Measurements from ENCODE around the gene TSPAN18.

The TSPAN18 gene

DNA sequence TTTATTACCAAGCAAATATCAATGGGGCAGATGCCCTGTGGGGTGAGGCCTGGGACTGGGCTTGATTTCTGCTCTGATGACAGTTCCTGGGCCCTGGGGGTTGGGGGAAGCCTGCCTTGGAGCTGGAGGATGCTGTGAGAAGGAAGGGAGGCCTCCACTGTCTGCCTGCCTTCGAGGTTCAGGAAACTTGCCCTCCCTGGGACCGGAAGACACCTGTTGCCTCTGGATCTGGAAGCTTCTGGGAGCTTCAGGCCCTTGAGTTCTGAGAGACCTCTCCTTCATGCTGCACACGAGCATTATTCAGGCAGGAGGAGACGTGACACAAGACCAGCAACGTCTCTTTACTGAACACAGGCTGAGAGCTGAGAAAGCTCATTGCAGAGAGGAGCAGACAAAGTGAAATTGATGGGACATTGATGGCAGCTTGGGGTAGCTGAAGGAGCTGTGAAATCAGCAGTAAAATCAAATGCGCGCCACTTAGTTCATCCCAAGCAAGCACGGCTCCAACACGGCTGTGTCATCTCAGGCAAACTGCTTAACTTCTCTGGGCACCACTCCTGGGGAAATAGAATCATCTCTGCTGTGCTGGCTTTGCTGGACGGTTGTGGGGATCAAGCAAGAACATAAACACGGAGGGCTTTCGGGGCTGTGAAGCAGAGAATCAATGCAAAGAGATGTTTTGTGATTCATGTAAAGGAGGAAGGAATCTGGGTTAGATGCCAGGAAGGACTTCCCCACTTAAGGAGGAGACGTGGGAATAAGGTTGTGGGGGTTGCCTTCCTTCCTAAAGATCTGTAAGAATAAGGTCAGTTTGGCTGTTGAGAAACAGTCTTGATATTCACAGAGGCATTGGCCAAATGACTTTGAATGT is 159.4 kb downstream of the TSPAN18 start:
- H3K4me3 ChIP-seq (ENCODE audit: low read length), result no peak overlapping the region
- DNase-seq (ENCODE audit: low read depth, low spot score), result no peak

DNA sequence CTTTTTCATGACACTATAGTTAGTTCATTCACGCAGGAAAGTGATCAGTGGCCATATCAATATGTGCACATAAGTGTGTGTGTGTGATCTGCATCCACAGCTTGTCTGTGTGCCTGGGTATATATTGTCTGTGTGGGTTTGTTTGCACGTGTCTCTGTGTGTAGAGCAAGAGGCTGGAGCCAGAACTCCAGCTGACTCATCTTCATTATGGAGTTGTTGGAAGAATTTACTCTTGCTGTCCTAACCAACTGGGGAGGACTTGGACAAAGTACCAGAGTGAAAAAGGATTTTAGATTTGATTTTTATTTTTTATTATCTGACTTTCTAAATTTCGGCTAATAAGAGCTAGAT is 160.0 kb downstream of the TSPAN18 start:
- DNase-seq (ENCODE audit: low read depth, low spot score), result no peak
- no peak overlapping the region for H3K4me3 ChIP-seq (ENCODE audit: low read length)

DNA sequence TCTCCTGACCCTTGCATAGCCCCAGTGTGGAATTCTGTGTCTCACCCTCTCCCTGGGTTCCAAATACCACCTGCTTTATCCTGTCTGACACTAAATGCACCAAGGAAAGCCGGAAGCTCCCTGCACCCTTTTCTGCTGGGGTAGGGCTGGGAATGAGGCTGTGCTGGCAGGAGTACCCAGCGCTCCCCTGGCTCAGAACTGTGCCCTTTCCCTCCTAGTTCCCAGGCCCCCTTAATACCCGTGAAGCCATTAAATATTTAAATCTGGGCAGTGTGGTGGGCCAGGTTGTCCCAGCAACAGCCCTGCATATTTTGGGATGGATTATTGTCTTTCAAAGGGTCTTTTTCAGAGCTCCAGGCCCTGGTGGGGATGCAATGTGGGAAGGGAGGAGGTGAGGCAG is 160.9 kb downstream of the TSPAN18 start:
- no peak for DNase-seq (ENCODE audit: low read depth, low spot score)
- no peak overlapping the region for H3K4me3 ChIP-seq (ENCODE audit: low read length)

DNA sequence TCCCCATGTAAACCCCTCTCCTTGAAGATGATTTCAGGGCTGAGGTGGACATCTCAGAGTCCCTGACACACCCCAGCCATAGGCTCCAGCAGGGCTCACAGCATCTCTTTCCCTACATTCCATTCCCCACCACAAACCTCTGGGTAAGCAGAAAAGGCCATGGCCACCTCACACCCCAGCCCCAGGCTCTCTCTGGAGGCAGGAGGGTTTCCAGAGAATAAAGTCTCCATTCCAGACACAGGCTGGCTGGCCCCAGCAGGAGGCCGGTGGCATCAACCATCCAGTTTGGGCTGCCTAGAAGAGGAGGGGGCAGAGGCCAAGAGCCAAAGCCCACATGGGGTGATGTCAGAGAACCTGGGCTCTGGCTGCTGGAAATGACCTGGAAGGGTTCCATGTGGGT is 162.5 kb downstream of the TSPAN18 start:
- no peak for DNase-seq (ENCODE audit: low read depth, low spot score)
- no peak overlapping the region for H3K4me3 ChIP-seq (ENCODE audit: low read length)

DNA sequence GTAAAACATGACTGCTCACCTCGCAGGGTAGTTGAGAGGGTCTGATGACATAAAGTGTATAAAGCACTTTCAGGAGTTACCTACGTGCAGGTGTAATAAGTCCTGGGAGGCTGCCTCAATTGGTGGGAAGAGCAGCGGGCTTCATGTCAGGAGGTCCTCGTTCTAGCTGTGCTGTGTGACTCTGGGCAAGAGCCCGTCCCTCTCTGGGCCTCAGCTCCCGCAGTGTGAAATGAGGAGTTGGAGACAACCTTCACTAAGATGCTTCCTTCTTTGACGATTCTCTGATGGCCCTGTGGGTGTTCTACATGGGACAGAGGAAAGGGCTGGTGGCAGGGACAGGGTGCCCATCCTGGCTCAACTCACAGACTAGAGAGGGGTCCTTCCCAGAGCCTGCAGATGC is 166.1 kb downstream of the TSPAN18 start:
- DNase-seq (ENCODE audit: low read depth, low spot score), result no peak
- H3K4me3 ChIP-seq (ENCODE audit: low read length), result no peak overlapping the region

DNA sequence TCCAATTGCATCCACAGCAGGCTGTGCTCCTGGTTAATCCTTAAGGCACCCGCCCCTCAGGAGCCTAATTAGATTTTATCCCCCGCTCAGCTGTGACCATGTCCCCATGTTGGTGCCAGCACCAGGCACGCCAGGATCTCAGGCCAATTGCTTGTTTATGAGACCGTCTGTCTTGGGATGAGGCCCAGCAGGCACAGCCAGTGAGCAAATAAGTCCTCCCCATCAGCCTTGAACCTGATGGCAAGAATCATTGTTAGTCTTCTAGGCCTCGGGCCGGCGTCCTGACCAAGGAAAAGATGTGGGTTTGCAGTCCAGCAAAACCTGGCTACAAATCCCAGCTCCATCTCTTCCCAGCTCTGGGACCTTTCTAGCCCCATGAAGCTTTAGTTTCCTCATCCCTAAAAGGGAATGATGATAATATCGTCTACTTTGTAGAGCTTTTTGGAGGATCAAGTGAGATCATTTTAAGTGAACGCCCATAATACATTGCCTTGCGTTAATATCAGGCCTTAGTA is 166.6 kb downstream of the TSPAN18 start:
- no peak overlapping the region for H3K4me3 ChIP-seq (ENCODE audit: low read length)
- no peak for DNase-seq (ENCODE audit: low read depth, low spot score)

DNA sequence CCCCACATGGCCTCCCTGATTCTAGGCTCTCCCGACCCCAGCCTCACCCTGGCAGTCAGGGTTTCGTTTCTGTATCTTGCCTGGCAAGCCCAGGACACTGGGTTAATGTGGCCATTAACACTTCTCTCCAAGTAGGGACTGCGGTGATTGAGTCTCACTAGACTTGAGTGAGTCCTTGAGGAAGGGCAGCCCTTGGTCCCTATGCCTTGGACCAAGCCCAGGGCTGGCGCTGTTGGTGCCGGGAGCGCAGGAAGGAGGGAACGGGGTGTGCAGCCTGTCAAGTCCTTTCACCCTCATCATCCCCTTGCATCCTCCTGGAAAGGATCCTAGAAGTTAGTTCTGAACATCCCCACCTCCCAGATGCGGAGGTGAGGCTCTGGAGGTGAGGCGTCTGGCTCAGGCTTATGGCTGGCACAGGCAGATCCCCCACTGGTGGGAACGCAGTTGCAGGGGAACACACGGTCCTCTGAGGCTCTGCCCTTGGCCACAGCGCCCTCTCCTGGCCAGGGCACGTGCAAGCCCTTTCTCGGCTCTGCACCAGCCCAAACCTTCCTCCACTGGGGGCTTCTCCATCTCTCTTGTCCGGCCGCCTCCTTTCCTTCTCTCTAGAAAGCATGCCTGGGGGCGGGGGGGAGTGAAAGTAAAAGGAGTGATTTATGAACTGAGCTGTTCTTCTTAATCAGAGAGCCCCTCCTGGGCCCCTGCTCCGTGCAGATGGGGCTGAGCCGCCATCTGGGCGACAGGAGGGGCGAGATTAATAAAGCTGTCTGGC is 167.3 kb downstream of the TSPAN18 start:
- DNase-seq (ENCODE audit: low read depth, low spot score), result peak; percentile 21
- H3K4me3 ChIP-seq (ENCODE audit: low read length), result no peak overlapping the region

DNA sequence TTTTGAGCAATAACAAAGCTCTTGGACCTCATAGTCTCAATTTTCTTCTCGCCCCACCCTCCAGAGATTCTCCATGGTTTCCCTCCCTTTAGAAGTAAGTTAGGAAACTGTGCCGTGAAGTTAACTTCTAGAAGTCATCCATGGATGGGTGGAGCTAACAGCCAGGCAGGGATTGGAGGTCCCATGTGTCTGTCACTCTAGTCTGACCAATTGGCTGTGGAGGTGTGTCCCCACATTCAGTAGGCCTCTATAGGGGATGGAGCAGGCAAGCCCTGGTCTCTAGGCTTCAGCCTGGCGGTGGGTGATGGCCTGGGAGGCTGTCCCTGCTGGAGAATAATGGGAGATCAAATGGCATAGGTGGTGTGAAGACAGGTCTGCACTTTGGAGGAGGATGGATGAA is 173.2 kb downstream of the TSPAN18 start:
- no peak overlapping the region for H3K4me3 ChIP-seq (ENCODE audit: low read length)
- peak; percentile 84 for DNase-seq (ENCODE audit: low read depth, low spot score)

DNA sequence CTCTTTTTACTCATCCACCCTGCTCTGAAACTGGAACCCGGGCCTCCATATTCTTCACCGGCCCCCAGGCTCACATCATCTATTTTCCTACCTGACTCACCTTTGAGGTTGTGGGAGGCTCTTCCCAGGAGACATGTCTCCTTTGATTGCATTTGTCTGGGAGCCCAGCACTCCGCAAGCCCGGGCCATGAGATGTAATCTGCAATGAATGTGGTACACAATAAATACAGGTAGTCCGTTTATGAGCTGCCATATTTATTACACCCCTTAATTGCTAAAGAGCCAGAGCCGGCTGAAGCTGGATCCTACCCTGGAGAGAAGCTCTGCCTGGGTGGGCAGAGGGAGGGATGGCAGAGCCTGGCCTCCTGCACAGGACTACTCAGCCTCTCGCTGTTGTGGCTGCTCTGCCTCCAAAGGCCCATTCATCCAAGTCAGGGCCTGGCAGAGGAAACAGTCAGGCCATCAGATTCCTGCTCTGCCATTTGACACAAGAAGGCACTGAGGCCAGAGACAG is 174.4 kb downstream of the TSPAN18 start:
- no peak for DNase-seq (ENCODE audit: low read depth, low spot score)
- no peak overlapping the region for H3K4me3 ChIP-seq (ENCODE audit: low read length)

DNA sequence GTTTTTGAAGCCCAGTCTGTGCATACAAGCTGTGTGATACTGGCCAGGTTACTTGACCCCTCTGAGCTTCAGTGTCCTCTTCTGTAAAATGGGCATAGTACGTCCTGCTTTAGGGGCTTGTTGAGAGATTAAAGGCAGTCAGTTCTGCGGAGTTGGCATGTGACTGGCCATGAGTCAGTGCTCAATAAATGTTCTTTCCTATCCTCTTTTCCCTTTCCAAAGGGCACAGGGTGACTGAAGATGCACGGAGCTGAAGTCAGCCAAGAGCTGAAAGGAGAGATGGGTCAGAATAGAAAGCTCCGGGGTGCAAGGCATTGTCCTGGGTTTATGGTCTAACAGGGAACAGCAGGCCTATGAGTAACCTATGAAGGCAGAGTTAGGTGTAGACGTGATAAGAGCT is 175.0 kb downstream of the TSPAN18 start:
- no peak for DNase-seq (ENCODE audit: low read depth, low spot score)

DNA sequence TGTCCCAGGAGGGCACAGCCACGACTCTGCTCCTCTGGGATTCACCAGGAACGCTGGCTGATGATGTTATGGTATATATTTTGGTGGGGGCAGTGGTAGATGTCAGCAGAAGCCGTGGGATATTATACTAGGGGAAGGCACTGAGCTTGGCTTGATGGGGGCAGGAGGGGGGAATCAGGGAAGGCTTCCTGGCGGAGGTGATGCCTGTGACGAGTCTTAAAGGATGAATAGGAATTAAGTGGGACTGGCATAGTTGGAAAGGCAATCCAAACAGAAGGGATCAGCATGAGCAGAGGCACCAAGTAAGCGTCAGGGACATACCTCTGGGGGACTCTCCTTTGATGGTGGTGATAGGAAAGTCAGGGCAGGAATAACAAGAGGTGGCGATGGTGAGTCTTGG is 176.3 kb downstream of the TSPAN18 start:
- DNase-seq (ENCODE audit: low read depth, low spot score), result no peak
- no peak overlapping the region for H3K4me3 ChIP-seq (ENCODE audit: low read length)

More for the DNA sequence above, 175.0 kb downstream of the TSPAN18 start:
- H3K4me3 ChIP-seq (ENCODE audit: low read length), result no peak overlapping the region

DNA sequence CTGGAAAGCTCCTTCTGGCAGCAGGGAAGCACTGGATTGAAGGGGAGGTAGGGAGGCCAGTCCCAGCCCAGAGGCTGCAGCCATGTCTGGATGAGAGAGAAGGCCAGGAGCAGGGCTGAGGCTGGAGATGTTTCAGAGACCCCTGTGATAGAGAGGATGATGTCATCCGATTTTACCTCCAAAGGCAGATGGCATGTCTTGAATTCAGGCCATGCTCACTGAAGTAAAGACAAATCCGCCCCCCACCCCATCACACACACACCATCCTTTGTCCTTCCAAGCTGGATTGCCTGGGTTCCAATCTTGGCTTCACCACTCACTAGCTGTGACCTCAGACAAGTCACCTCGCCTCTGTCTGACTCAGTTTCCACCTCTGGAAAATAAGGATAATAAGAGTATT is 176.8 kb downstream of the TSPAN18 start:
- H3K4me3 ChIP-seq (ENCODE audit: low read length), result no peak overlapping the region
- no peak for DNase-seq (ENCODE audit: low read depth, low spot score)

DNA sequence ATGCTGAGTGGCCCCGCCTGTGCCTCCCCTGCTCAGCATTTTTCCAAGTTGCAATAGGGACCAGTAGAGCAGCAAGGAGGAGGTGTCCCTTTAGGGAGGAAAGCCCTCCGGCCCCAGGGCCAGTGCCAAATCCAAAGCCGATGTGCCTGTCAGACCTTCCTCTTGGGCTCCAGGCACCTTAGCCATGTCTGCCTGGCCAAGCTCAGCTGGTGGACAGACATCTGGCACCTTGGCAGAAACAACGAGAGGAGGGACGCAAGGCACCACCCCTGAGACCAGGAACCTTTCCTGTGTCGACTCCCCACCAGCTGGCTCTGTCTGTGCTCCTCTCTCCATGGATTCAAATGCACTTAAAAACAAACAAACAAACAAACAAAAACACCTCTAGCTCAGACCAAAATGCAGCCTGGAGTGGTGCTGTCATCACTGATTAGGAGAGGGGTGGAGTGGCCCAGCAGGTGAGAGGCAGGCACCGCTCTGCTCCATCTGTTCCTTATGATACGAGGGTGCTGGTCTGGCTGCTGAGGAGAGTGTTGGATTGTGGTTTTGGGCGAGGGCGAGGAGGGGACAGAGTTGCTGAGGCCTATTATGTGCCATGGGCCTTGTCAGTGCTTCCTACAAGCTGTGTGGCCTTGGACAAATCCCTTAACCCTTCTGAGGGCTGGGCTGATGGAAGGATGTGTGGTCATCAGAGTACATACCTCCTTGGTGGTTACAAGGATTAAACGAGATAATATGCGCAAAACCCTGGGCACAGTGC is 177.7 kb downstream of the TSPAN18 start:
- no peak for DNase-seq (ENCODE audit: low read depth, low spot score)
- H3K4me3 ChIP-seq (ENCODE audit: low read length), result no peak overlapping the region

DNA sequence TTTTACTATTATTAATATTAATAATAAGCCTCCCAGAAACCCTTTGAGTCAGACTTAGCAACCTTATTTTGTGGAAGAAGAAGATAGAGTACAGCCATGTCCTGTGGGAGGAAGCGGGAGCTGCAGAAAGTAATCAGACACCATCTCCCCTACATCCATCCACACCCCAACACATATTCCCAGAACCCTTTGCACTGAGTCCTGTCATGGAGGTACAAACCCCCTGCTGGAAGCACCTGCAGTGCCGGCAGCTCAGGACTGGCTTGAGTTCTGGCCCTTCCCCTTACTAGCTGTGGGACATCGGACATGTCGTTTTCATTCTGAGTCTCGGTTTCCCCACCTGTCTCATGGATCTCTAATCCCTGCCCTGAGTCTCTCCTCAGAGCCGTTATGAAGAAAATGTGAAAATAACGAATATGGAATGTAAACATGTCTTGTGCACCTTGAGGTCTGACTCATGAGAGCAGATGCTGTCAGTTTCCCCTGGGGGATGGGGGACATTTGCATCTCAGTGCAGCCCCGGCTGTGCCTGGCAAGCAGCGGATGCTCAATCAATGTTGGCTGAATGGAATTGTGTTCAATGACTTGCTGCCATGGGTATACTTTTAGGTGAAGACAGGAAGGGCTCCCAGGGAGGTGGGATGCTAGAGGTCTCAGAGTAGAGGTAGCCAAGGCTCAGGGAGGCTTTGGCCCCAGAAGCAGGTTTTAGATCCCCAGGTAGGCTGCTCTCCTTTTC is 178.5 kb downstream of the TSPAN18 start:
- no peak for DNase-seq (ENCODE audit: low read depth, low spot score)

DNA sequence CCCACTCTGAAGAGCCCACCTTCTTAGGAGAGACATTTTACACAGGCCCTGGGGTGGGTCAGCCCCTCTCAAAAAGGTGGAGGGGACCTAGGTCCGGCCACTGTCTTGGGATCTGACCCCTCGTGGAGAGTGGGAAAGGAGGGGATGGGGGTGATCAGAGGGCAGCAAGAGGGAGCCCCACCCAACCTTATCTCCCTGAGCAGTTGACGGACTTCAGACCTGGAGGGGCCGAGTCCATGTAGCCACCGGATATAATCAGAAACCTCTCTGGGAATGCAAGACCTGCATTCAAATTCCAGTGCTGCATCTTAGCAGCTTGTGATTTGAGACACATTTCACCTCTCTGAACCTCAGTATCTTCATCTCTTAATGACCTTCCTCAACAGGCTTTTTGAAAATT is 179.9 kb downstream of the TSPAN18 start:
- DNase-seq (ENCODE audit: low read depth, low spot score), result no peak
- H3K4me3 ChIP-seq (ENCODE audit: low read length), result no peak overlapping the region

More for the DNA sequence above, 178.5 kb downstream of the TSPAN18 start:
- no peak overlapping the region for H3K4me3 ChIP-seq (ENCODE audit: low read length)

DNA sequence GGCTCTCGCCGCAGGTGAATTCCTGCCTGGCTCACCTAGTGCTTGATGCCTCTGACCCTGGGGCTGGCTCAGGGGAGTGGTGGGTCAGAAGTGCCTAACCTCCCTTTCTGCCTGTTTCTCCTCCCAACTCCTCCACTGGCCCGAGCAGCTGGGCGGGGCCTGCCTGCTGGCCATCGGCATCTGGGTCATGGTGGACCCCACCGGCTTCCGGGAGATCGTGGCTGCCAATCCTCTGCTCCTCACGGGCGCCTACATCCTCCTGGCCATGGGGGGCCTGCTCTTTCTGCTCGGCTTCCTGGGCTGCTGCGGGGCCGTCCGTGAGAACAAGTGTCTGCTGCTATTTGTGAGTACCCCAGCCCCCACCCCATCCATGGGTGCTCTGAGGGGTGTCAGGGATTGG is 182.8 kb downstream of the TSPAN18 start:
- H3K4me3 ChIP-seq (ENCODE audit: low read length), result no peak overlapping the region
- DNase-seq (ENCODE audit: low read depth, low spot score), result no peak

DNA sequence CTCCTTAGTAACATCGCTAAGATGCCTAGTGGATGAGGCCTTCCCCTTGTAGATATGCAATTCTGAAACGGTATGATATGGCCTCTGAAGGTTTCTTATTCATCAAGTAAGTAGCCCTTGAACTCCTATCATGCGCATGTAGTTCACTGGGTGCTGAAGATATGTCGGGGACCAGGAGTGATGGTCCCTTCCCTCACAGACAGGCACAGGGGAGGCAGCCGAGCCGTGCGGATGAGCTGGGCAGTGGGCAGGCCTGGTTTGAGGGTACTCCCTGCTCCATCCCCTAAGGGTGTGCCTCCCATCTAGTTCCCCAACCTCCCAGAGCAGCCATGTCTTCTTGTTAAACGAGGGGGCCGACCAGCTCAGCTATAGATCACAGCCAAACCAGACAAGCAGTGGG is 183.8 kb downstream of the TSPAN18 start:
- DNase-seq (ENCODE audit: low read depth, low spot score), result no peak
- no peak overlapping the region for H3K4me3 ChIP-seq (ENCODE audit: low read length)

DNA sequence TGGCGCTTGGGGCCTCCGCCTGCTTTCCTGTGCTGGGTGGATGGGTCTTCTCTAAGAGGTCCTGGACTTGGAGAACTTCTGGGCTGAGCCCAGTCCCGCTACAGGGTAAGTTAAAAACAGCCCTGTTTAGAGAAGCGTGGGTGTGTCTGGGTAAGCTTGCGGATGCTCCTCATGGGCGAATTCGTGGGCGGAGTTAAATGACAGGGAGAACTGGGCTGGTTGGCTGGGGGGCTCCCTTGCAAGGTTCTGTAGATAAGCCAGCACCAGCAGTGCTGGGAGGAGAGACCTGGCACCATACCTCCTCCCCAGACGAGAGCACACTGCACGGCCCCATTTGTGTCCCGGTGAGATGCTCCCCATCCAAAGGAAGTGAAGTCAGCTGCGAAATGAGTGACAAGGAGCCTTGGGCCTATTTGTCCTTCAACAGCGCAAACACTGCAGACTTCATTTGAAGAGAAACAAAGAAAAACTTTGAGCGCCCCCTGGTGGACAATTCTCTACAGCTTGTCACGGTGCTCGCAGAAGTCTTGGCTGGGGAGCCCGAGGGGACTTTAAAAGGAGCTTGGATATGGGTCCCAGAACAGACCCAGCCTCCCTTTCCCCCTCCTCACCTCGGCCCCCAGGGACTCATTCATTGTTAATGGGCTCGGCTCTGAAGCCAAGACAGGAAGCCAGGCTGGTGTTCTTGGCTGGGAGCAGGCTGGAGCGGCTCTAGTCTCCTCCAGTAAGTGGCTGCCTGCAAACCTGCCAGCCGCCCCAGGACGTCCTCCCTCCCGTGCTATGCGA is 184.5 kb downstream of the TSPAN18 start:
- no peak overlapping the region for H3K4me3 ChIP-seq (ENCODE audit: low read length)
- DNase-seq (ENCODE audit: low read depth, low spot score), result peak; percentile 83

Measured in Jurkat, Clone E6-1 (cell line).